HEK293 (cell line): ENCODE results near the gene NAALADL2.

Source experiments
- CTCF ChIA-PET: fragments of 350-600 bp; formaldehyde crosslinking; extraction: SDS; loops from one replicate; lab custom pipeline; 2021; ENCODE audit warnings: antibody characterized with exemption; lab: Yijun Ruan, JAX
- POLR2A ChIA-PET: fragments of 300-600 bp; formaldehyde crosslinking; extraction: SDS; loops from one replicate; lab custom pipeline; 2020; ENCODE audit warnings: antibody characterized with exemption, inconsistent platforms; lab: Yijun Ruan, JAX
- H3K27ac ChIP-seq: fragments of 200-500 bp; sonication (Bioruptor generic); 2 replicates; pipeline ENCODE4 v1.5.1; 2014; ENCODE audit warnings: low read depth, low read length, control low read depth, inconsistent platforms; ENCODE audit errors: extremely low read depth
- H3K36me3 ChIP-seq, 2 experiments: fragments of 200-500 bp in 1 of 2; sonication (Bioruptor generic) in 1 of 2; 1 replicate in 1 of 2; 2 replicates in 1 of 2; pipeline ENCODE4 v1.5.1; 2014 to 2017; ENCODE audit warnings: inconsistent platforms in 2 of 2, low read length in 2 of 2; ENCODE audit not compliant: control insufficient read depth in 2 of 2, insufficient read depth in 1 of 2
- H3K4me1 ChIP-seq: fragments of 200-500 bp; sonication (Bioruptor generic); 2 replicates; pipeline ENCODE4 v1.5.1; 2014; ENCODE audit warnings: mild to moderate bottlenecking, low read length, inconsistent platforms; ENCODE audit not compliant: control insufficient read depth, insufficient read depth
- H3K4me3 ChIP-seq: 2 replicates; pipeline ENCODE4 v1.5.1; 2011; ENCODE audit warnings: low read depth, mild to moderate bottlenecking, control low read depth, low read length, moderate library complexity
- H3K9me3 ChIP-seq: fragments of 200-500 bp; sonication (Bioruptor generic); 2 replicates; pipeline ENCODE4 v1.5.1; 2014; ENCODE audit warnings: low read depth, low read length, inconsistent platforms; ENCODE audit not compliant: control insufficient read depth, insufficient read depth
- BCL11A ChIP-seq: fragments of 450-650 bp; formaldehyde crosslinking; IDR thresholded peaks from 2 replicates; pipeline ENCODE4 v1.5.1; 2016; ENCODE audit warnings: low read depth, missing biosample characterization, missing genetic modification characterization
- GLI2 ChIP-seq: fragments of 450-650 bp; formaldehyde crosslinking; IDR thresholded peaks from 2 replicates; pipeline ENCODE4; 2017; ENCODE audit warnings: missing biosample characterization, missing genetic modification characterization, low read depth, borderline replicate concordance
- OSR2 ChIP-seq: fragments of 450-650 bp; formaldehyde crosslinking; IDR thresholded peaks from 2 replicates; pipeline ENCODE4 v1.5.1; 2016; ENCODE audit warnings: missing biosample characterization, missing genetic modification characterization
- OVOL3 ChIP-seq: fragments of 450-650 bp; formaldehyde crosslinking; IDR thresholded peaks from 2 replicates; pipeline ENCODE4 v1.5.1; 2016; ENCODE audit warnings: missing biosample characterization, missing genetic modification characterization
- SALL2 ChIP-seq: fragments of 450-650 bp; formaldehyde crosslinking; IDR thresholded peaks from 2 replicates; pipeline ENCODE4 v1.5.0; 2017; ENCODE audit warnings: missing biosample characterization, mild to moderate bottlenecking, missing genetic modification characterization, borderline replicate concordance
- ZBTB1 ChIP-seq: fragments of 450-650 bp; formaldehyde crosslinking; IDR thresholded peaks from 2 replicates; pipeline ENCODE4 v1.5.1; 2016; ENCODE audit warnings: missing biosample characterization, missing genetic modification characterization
- ZNF112 ChIP-seq: fragments of 450-650 bp; formaldehyde crosslinking; IDR thresholded peaks from 2 replicates; pipeline ENCODE4 v1.5.0; 2017; ENCODE audit warnings: missing biosample characterization, missing genetic modification characterization
- ZNF23 ChIP-seq: fragments of 450-650 bp; formaldehyde crosslinking; IDR thresholded peaks from 2 replicates; pipeline ENCODE4 v1.5.1; 2016; ENCODE audit warnings: missing biosample characterization, missing genetic modification characterization, borderline replicate concordance
- ZSCAN23 ChIP-seq: fragments of 450-650 bp; formaldehyde crosslinking; IDR thresholded peaks from 2 replicates; pipeline ENCODE4 v1.5.1; 2016; ENCODE audit warnings: missing biosample characterization, missing genetic modification characterization
- ZSCAN30 ChIP-seq: fragments of 450-650 bp; IDR thresholded peaks from 2 replicates; pipeline ENCODE4 v1.5.1; 2018; ENCODE audit warnings: missing biosample characterization, mild to moderate bottlenecking, missing genetic modification characterization, moderate library complexity
- TF ChIP-seq, protein P1 (sequence below): fragments of 450-650 bp; formaldehyde crosslinking; IDR thresholded peaks from 2 replicates; pipeline ENCODE4 v1.5.1; 2016; ENCODE audit warnings: missing biosample characterization, missing genetic modification characterization
- TF ChIP-seq, protein P2 (sequence below): fragments of 450-650 bp; formaldehyde crosslinking; IDR thresholded peaks from 2 replicates; pipeline ENCODE4 v1.5.1; 2017; ENCODE audit warnings: missing biosample characterization, missing genetic modification characterization
- TF ChIP-seq, protein P3 (sequence below): fragments of 450-650 bp; formaldehyde crosslinking; IDR thresholded peaks from 2 replicates; pipeline ENCODE4 v1.5.1; 2016; ENCODE audit warnings: missing biosample characterization, missing genetic modification characterization
- TF ChIP-seq, protein P4 (sequence below): IDR thresholded peaks from 2 replicates; pipeline ENCODE4 v1.6.1; 2011; ENCODE audit warnings: mild to moderate bottlenecking, low read depth, low read length, borderline replicate concordance
- TF ChIP-seq, protein P5 (sequence below): fragments of 450-650 bp; formaldehyde crosslinking; IDR thresholded peaks from 2 replicates; pipeline ENCODE4 v1.5.1; 2016; ENCODE audit warnings: missing biosample characterization, missing genetic modification characterization

NAALADL2 gene

DNA sequence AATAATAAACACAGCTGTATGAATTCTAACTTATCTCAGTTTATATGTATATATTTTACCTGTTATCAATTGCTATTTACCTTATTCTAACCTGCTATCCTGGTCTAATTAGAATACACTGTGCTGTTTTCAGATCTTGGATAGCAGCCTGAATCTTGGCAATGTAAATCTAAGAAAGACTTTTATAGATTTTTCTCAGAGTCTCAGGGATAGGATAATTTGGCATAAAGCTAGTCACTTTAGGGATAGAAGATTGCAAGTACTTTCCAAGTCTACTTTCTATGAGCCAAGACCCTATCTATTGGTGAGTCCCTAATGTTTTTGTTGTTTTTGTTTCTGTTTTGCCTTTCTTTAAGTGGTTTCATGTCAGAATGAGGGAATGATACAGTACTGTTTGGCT is 695.7 kb downstream of the NAALADL2 start:
- CTCF ChIA-PET = no interaction called here
- H3K27ac ChIP-seq = no peak overlapping the region
- TF ChIP-seq ZBTB1 (tag by site-specific recombination) = no peak
- TF ChIP-seq ZNF112 (tag by site-specific recombination) = no peak
- no peak for TF ChIP-seq GLI2 (tag by site-specific recombination)
- TF ChIP-seq OSR2 (tag by site-specific recombination) = no peak
- TF ChIP-seq SALL2 = no peak
- TF ChIP-seq ZSCAN30 (tag by site-specific recombination) = no peak
- TF ChIP-seq, protein P1, sequence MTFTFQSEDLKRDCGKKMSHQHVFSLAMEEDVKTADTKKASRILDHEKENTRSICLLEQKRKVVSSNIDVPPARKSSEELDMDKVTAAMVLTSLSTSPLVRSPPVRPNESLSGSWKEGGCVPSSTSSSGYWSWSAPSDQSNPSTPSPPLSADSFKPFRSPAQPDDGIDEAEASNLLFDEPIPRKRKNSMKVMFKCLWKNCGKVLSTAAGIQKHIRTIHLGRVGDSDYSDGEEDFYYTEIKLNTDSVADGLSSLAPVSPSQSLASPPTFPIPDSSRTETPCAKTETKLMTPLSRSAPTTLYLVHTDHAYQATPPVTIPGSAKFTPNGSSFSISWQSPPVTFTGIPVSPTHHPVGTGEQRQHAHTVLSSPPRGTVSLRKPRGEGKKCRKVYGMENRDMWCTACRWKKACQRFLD (tag by site-specific recombination) = no peak
- H3K4me1 ChIP-seq = no peaks in the 10 kb centered on the region
- POLR2A ChIA-PET = no interaction called here
- H3K36me3 ChIP-seq = no peaks in the 10 kb centered on the region
- no peaks in the 10 kb centered on the region for H3K9me3 ChIP-seq
- no peak overlapping the region for H3K4me3 ChIP-seq

DNA sequence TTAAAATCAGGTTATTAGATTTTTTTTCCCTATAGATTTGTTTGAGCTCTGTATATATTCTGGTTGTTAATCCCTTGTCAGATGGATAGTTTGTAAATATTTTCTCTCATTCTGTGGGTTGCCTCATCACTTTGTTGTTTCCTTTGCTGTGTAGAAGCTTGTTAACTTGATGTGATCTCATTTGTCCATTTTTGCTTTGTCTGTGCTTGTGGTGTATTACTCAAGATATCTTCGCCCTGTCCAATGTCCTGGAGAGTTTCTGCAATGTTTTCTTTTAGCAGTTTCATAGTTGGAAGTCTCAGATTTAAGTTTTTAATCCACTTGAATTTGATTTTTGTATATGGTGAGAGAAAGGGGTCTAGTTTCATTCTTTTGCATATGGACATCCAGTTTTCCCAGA is 699.1 kb downstream of the NAALADL2 start:
- CTCF ChIA-PET = no interaction called here
- Histone ChIP-seq H3K36me3 (no peaks in the 10 kb centered on the region), H3K4me1 (no peaks in the 10 kb centered on the region), H3K27ac (no peak overlapping the region), H3K9me3 (no peaks in the 10 kb centered on the region), H3K4me3 (no peak overlapping the region)
- TF ChIP-seq ZSCAN23 (tag by site-specific recombination) (no peak), BCL11A (no peak), OVOL3 (tag by site-specific recombination) (no peak), ZNF23 (tag by site-specific recombination) (no peak)
- TF ChIP-seq, protein P2, sequence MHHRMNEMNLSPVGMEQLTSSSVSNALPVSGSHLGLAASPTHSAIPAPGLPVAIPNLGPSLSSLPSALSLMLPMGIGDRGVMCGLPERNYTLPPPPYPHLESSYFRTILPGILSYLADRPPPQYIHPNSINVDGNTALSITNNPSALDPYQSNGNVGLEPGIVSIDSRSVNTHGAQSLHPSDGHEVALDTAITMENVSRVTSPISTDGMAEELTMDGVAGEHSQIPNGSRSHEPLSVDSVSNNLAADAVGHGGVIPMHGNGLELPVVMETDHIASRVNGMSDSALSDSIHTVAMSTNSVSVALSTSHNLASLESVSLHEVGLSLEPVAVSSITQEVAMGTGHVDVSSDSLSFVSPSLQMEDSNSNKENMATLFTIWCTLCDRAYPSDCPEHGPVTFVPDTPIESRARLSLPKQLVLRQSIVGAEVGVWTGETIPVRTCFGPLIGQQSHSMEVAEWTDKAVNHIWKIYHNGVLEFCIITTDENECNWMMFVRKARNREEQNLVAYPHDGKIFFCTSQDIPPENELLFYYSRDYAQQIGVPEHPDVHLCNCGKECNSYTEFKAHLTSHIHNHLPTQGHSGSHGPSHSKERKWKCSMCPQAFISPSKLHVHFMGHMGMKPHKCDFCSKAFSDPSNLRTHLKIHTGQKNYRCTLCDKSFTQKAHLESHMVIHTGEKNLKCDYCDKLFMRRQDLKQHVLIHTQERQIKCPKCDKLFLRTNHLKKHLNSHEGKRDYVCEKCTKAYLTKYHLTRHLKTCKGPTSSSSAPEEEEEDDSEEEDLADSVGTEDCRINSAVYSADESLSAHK (tag by site-specific recombination) = no peak
- TF ChIP-seq, protein P3, sequence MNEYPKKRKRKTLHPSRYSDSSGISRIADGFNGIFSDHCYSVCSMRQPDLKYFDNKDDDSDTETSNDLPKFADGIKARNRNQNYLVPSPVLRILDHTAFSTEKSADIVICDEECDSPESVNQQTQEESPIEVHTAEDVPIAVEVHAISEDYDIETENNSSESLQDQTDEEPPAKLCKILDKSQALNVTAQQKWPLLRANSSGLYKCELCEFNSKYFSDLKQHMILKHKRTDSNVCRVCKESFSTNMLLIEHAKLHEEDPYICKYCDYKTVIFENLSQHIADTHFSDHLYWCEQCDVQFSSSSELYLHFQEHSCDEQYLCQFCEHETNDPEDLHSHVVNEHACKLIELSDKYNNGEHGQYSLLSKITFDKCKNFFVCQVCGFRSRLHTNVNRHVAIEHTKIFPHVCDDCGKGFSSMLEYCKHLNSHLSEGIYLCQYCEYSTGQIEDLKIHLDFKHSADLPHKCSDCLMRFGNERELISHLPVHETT (tag by site-specific recombination) = no peak
- TF ChIP-seq, protein P4, sequence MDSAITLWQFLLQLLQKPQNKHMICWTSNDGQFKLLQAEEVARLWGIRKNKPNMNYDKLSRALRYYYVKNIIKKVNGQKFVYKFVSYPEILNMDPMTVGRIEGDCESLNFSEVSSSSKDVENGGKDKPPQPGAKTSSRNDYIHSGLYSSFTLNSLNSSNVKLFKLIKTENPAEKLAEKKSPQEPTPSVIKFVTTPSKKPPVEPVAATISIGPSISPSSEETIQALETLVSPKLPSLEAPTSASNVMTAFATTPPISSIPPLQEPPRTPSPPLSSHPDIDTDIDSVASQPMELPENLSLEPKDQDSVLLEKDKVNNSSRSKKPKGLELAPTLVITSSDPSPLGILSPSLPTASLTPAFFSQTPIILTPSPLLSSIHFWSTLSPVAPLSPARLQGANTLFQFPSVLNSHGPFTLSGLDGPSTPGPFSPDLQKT = no peak
- TF ChIP-seq, protein P5, sequence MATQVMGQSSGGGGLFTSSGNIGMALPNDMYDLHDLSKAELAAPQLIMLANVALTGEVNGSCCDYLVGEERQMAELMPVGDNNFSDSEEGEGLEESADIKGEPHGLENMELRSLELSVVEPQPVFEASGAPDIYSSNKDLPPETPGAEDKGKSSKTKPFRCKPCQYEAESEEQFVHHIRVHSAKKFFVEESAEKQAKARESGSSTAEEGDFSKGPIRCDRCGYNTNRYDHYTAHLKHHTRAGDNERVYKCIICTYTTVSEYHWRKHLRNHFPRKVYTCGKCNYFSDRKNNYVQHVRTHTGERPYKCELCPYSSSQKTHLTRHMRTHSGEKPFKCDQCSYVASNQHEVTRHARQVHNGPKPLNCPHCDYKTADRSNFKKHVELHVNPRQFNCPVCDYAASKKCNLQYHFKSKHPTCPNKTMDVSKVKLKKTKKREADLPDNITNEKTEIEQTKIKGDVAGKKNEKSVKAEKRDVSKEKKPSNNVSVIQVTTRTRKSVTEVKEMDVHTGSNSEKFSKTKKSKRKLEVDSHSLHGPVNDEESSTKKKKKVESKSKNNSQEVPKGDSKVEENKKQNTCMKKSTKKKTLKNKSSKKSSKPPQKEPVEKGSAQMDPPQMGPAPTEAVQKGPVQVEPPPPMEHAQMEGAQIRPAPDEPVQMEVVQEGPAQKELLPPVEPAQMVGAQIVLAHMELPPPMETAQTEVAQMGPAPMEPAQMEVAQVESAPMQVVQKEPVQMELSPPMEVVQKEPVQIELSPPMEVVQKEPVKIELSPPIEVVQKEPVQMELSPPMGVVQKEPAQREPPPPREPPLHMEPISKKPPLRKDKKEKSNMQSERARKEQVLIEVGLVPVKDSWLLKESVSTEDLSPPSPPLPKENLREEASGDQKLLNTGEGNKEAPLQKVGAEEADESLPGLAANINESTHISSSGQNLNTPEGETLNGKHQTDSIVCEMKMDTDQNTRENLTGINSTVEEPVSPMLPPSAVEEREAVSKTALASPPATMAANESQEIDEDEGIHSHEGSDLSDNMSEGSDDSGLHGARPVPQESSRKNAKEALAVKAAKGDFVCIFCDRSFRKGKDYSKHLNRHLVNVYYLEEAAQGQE (tag by site-specific recombination) = peak; percentile 29; the same call in 1 of the 2 replicates
- POLR2A ChIA-PET = no interaction called here
